ENCODE data around the gene VSIG2.

VSIG2 gene

DNA sequence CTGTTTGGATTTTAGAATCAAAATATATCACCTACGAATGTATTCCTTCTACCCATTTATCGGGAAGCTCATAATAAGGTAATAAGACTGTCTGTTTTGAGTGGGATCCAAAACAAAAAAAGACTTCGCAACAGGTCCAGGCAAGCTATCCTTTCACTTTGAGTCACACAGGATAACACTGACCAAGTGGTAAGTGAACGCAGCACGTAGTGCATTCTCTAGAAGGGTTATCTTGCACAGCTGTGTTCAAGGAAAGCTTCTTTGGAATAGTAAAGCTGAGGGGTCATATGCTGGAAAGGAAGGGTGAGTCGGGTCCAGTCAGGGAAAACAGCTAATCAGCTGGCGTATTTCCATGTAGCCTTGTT is 34.7 kb downstream of the VSIG2 start:
- DNase-seq, result no peak

DNA sequence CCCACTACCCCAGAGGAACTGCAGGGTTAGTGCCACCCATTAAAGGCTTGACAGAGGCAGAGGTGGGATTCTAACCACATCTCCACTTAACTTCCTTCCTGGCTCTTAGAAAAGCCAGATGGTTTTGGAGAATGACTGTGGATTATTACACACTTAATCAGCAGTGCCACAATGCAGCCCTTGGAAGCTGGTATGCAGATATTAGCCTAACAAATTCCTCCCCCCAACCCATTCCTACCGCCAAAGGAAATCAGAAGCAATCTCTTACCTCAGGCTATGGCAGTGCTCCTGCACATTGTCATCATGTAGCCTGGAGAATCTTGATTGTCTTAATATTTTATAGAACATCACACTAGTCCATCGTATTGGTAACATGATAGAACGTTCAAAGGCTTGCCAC is 35.5 kb downstream of the VSIG2 start:
- DNase-seq, result no peak

DNA sequence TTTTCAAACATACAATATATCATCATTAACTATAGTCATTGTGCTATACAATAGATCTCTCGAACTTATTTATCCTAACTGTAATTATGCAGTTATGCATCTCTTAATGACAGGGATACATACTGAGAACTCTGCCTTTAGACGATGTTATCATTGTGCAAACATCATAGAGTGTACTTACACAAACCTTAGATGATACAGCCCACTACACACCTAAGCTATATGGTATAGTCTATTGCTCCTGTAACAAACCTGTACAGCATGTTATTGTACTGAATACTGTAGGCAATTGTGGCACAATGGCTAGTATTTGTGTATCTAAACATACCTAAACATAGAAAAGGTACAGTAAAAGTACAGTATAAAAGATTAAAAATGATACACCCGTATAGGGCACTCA is 39.7 kb downstream of the VSIG2 start:
- no peak for DNase-seq

DNA sequence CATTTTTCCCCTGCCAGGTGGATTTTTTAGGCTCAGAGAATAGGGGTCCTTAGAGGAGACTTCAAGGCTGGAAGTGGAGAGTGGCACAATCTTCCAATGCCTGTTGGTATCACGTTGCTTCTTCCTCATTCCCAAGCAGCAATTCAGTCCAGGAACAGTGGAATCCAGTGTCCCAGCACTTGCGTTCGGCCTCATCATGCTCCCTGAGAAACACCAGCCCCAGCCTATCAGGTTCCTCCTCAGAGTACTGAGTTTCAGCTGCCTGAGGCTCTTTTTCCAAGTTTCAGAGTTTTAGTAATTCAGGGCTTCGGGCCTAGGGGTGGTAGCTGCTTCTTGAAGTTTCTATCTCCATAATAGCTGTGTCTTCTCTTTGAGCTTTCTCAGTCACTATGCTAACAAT is 44.2 kb downstream of the VSIG2 start:
- DNase-seq, result no peak

DNA sequence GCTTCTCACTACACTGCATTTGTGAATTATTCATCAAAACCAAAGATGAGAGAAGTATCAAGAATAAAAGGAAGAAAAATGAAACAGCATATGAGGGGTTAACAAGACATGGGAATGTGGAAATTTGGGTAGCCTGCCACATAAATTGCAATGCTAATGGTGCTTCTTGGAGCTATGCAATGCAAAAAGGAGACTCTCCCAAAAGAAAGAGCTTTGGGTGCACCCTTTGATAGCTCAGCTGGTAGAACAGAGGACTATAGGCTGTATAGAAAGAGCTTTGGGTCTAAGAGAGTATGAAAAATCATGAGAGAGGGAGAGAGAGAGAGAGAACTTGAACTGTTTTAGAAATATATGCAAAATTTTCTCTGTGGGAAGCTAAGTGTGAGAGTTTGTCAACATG is 52.0 kb downstream of the VSIG2 start:
- no peak for DNase-seq

DNA sequence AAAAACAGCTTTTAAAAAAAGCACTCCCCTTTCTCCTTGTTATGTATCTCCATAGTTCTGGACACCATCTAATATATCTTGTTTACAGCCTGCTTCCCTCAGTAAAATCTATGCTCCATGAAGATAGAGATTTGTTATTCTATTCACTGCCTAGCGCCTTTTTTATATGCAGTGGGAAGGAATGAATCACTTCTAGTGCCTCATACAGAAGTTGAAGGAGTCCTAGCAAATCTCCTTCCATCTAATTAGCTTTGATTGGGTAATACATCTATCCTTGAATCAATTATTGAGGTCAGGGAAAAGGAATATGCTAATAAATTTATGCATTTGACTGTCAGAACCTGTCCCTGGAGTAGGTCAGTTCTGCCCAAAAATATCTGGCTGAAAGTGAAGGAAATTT is 52.5 kb downstream of the VSIG2 start:
- no peak for DNase-seq
